Keratinocyte (primary cell): Measurements from ENCODE around the gene OR5H15.

Experiments used
- EZH2 ChIP-seq: IDR thresholded peaks from one replicate; pipeline ENCODE4 v1.6.1; 2012; ENCODE audit warnings: inconsistent platforms, mild to moderate bottlenecking, low read length, moderate library complexity
- TF ChIP-seq, protein P1 (sequence below), 3 experiments: IDR thresholded peaks in 1 of 3; conservative IDR thresholded peaks in 1 of 3; optimal IDR thresholded peaks in 1 of 3; 2 replicates in 2 of 3; 3 replicates in 1 of 3; pipeline versions ENCODE3 to v1.5.1; 2011; ENCODE audit warnings: low read length in 3 of 3, mild to moderate bottlenecking in 3 of 3, moderate library complexity in 2 of 3, control low read depth in 1 of 3, inconsistent platforms in 1 of 3; ENCODE audit not compliant: insufficient read depth in 2 of 3; ENCODE audit errors: extremely low read depth in 1 of 3

DNA sequence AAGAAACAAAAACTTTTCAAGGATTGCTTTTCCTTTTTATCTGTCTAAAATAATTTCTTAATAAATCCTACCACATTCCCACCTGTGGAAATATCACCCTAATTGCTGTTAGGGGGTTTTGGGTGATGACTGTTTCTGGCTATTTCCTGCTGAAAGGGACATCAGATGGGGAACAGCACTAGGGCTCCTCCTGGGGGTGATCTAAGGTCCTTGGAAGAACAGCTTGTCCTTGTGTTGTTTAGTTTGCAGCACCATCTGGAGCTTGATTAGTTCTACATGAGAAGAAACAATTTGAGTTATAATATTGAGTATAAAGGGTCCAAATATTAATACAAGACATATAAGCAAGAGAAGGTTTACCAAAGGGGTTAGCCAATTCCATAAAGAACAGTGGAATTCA, 18.7 kb downstream of the OR5H15 start:
- TF ChIP-seq, protein P1, sequence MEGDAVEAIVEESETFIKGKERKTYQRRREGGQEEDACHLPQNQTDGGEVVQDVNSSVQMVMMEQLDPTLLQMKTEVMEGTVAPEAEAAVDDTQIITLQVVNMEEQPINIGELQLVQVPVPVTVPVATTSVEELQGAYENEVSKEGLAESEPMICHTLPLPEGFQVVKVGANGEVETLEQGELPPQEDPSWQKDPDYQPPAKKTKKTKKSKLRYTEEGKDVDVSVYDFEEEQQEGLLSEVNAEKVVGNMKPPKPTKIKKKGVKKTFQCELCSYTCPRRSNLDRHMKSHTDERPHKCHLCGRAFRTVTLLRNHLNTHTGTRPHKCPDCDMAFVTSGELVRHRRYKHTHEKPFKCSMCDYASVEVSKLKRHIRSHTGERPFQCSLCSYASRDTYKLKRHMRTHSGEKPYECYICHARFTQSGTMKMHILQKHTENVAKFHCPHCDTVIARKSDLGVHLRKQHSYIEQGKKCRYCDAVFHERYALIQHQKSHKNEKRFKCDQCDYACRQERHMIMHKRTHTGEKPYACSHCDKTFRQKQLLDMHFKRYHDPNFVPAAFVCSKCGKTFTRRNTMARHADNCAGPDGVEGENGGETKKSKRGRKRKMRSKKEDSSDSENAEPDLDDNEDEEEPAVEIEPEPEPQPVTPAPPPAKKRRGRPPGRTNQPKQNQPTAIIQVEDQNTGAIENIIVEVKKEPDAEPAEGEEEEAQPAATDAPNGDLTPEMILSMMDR (optimal IDR thresholded peaks at IDR 0.05 in 1 of 3, IDR thresholded peaks at IDR 0.05 in 1 of 3, conservative IDR thresholded peaks at IDR 0.05 in 1 of 3; ENCODE audit: extremely low read depth in 1 of 3, insufficient read depth in 2 of 3, low read length in 3 of 3): no peak
- TF ChIP-seq EZH2: no peak
